ENCODE data around the gene MORC1. TPM values are rescaled to one million over a fixed set of nuclear protein-coding genes. Genes with fewer than 3 reads are reported as not detected.

Gene MORC1
- total and polyA plus RNA-seq, 12 donors = not detected

DNA sequence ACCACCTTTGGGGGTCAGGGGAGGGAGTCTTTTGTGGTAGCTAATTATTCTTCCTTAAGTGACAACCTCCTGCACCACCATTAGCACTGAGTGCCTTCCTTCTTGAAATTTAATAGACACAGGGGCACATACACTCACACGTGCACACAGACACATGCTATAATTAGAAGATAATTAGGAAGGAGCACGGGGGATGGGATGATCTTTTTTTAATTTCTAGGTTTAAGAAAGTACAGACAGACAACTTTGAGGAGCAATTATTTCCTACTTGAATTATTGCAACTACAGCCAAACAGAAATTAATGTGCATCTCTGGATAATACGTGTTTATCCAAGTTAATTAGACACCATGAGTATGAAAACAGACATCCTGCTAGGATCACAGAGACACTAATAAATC lies 119.5 kb downstream of the MORC1 start:
- Histone ChIP-seq H3K4me3 (no peak overlapping the region), H3K27ac (no peak overlapping the region), H3K4me1 (no peaks in the 10 kb centered on the region), H3K9me3 (no peaks in the 10 kb centered on the region), H3K36me3 (no peaks in the 10 kb centered on the region), H3K27me3 (peaks cover 0 to 4% (median 0%) of the 10 kb centered on the region in 7 donors)
- TF ChIP-seq, protein P1, sequence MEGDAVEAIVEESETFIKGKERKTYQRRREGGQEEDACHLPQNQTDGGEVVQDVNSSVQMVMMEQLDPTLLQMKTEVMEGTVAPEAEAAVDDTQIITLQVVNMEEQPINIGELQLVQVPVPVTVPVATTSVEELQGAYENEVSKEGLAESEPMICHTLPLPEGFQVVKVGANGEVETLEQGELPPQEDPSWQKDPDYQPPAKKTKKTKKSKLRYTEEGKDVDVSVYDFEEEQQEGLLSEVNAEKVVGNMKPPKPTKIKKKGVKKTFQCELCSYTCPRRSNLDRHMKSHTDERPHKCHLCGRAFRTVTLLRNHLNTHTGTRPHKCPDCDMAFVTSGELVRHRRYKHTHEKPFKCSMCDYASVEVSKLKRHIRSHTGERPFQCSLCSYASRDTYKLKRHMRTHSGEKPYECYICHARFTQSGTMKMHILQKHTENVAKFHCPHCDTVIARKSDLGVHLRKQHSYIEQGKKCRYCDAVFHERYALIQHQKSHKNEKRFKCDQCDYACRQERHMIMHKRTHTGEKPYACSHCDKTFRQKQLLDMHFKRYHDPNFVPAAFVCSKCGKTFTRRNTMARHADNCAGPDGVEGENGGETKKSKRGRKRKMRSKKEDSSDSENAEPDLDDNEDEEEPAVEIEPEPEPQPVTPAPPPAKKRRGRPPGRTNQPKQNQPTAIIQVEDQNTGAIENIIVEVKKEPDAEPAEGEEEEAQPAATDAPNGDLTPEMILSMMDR (IDR thresholded peaks at IDR 0.05) = no peak
- WGBS, 2 donors = 50 to 51% methylated on average over 3 of the region's 3 CpGs
- intact Hi-C loops (cut with DNase I) = no loop called here
- no peak for DNase-seq
- no peak for ATAC-seq

DNA sequence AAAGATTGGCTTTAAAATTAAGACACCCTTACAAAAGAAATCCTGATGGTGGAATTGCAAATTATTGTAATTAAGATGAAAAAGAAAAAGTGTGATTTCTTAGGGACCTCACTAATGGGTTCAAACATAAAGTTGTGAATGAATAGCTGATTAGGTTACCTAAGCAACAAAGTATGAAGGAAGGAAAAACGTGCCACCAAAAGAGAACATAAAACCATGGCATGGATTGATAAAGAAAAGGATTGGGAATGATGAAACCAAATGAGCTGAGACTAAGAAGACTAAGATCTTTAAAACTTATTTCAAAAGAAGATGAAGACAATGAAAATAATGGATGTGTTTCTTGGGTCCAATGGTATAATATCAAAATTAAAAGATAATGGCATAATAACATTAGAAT lies 132.1 kb downstream of the MORC1 start:
- 0 to 4% methylated on average over 1 of the region's 1 CpG for WGBS, 2 donors
- Histone ChIP-seq H3K36me3 (no peaks in the 10 kb centered on the region), H3K4me3 (no peak overlapping the region), H3K27me3 (no peaks in the 10 kb centered on the region), H3K9me3 (no peaks in the 10 kb centered on the region), H3K4me1 (no peaks in the 10 kb centered on the region), H3K27ac (no peak overlapping the region)
- DNase-seq (no peak), ATAC-seq (no peak)
- intact Hi-C loops (cut with DNase I) = no loop called here
- TF ChIP-seq, protein P1 (IDR thresholded peaks at IDR 0.05) = no peak

DNA sequence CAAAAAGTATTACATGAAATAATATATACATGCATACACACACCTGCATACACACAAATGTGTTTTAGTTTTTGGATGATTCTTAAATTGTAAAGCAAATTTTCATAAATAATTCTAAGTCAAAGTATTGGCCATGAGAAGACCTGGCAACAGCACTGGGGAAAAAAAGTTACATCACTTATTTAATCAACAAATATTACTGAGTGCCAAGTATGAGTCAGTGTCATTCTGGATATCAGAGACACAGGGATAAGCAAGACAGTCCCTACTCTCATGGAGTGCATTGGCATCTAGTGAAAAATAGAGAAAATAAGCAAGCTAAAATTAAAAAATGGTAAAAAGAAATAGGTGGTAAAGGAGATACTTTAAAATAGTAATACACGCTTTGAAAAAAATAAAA lies 134.9 kb downstream of the MORC1 start:
- H3K4me1 ChIP-seq = no peaks in the 10 kb centered on the region
- ATAC-seq (no peak), DNase-seq (no peak)
- 94% methylated on average over 1 of the region's 1 CpG for WGBS, 2 donors
- H3K36me3 ChIP-seq = no peaks in the 10 kb centered on the region
- no peak overlapping the region for H3K27ac ChIP-seq
- H3K27me3 ChIP-seq = no peaks in the 10 kb centered on the region
- TF ChIP-seq, protein P1 (IDR thresholded peaks at IDR 0.05) = no peak
- no peak overlapping the region for H3K4me3 ChIP-seq
- no peaks in the 10 kb centered on the region for H3K9me3 ChIP-seq
- intact Hi-C loops (cut with DNase I) = no loop called here

DNA sequence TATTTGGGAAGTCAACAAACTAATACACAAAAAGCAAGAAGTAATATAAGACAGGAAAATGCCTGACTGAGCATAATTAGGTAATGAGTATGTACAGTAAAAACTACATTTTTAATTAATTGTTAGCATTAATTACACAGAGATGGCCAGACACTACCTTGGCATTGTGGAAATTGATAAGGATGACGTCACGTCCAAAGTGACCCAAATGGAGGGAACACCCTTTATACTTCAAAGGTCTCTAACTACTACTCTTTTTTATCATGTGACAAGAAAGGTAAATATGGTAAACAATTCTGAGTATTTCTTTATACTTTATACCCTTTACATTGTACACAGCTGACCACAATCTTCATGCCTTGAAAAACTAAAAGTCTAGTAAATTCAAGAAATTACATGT lies 141.9 kb downstream of the MORC1 start:
- no peaks in the 10 kb centered on the region for H3K9me3 ChIP-seq
- H3K36me3 ChIP-seq = no peaks in the 10 kb centered on the region
- no peaks in the 10 kb centered on the region for H3K27me3 ChIP-seq
- TF ChIP-seq, protein P1 (IDR thresholded peaks at IDR 0.05) = no peak
- H3K4me1 ChIP-seq = no peaks in the 10 kb centered on the region
- intact Hi-C loops (cut with DNase I) = no loop called here
- no peak overlapping the region for H3K4me3 ChIP-seq
- DNase-seq = no peak
- no peak overlapping the region for H3K27ac ChIP-seq
- WGBS, 2 donors = 45 to 54% methylated on average over 2 of the region's 2 CpGs
- no peak for ATAC-seq

DNA sequence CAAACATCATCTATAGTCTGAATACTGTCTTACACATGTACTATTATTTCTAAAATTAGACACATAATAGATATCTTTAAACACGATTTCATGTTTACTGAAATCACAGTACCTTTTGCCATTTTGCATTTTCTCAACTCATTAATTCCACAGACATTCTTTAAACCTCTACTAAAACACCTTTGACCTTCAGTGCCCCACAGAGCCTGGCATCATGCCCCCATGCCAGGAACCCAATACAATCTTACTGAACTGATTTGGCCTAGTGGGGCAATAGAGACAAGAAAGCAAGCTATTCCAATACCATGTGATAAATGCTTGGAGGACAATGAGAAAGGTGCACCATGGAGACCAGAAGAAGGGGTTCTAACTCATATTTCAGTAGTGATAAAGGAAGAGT lies 144.9 kb downstream of the MORC1 start:
- WGBS, 2 donors = 59 to 64% methylated on average over 1 of the region's 1 CpG
- intact Hi-C loops (cut with DNase I) = no loop called here
- Histone ChIP-seq H3K27me3 (no peaks in the 10 kb centered on the region), H3K36me3 (no peaks in the 10 kb centered on the region), H3K4me1 (no peaks in the 10 kb centered on the region), H3K9me3 (no peaks in the 10 kb centered on the region), H3K4me3 (no peak overlapping the region), H3K27ac (no peak overlapping the region)
- TF ChIP-seq, protein P1 (IDR thresholded peaks at IDR 0.05) = no peak
- DNase-seq = no peak
- no peak for ATAC-seq
